HCT116 (cell line): ENCODE measurements around the gene NUBPL. TPM values are rescaled to one million over a fixed set of nuclear protein-coding genes. Genes with fewer than 3 reads are reported as not detected.

Experiments used
- ATAC-seq: fragments of 200-7000 bp; cut with Tn5 transposase; 2 replicates; pipeline ENCODE4 v1.9.1; 2020; ENCODE audit warnings: mild to moderate bottlenecking, moderate library complexity
- BruUV-seq: library from RNA; stranded (reverse); fragments of 400-500 nt; replicated peaks from 2 replicates; lab custom pipeline; 2021; lab: Mats Ljungman, UMichigan
- CTCF ChIA-PET: fragments of 300-600 bp; sonication (Branson Sonifier 250); formaldehyde crosslinking; loops from one replicate; lab custom pipeline; 2021; ENCODE audit warnings: antibody characterized with exemption; lab: Charles Lee
- POLR2A ChIA-PET: fragments of 300-600, 350-600 bp; sonication (Branson Sonifier 250); formaldehyde crosslinking; loops from one replicate; lab custom pipeline; 2021; ENCODE audit warnings: antibody characterized with exemption; lab: Charles Lee
- RAD21 ChIA-PET, 2 experiments: fragments of 300-600 bp; sonication (Branson Sonifier 250); formaldehyde crosslinking; loops; one replicate each; lab custom pipeline; 2023; ENCODE audit warnings: low total read pairs in 2 of 2; ENCODE audit not compliant: uncharacterized antibody in 2 of 2, unreplicated experiment in 2 of 2, low non-redundant PET in 1 of 2; lab: Charles Lee
- DNase-seq: peaks from one replicate; pipeline ENCODE4 v3.0.0-alpha.2; 2010; ENCODE audit warnings: low read depth, low spot score
- H2AFZ ChIP-seq: fragments of 200-600 bp; shearing (Covaris generic), sonication (generic); 2 replicates; pipeline ENCODE4 v1.6.1; 2017; ENCODE audit warnings: low read depth, mixed run types, mixed read lengths, antibody characterized with exemption, low read length; ENCODE audit not compliant: poor library complexity, severe bottlenecking
- H3K27ac ChIP-seq: 2 replicates; pipeline ENCODE4 v1.5.1; 2012; ENCODE audit warnings: low read depth, low read length
- H3K27me3 ChIP-seq: fragments of 200-600 bp; sonication (generic); 2 replicates; pipeline ENCODE4 v1.6.1; 2016; ENCODE audit warnings: mixed run types, low read length, mixed read lengths; ENCODE audit not compliant: insufficient read depth
- H3K36me3 ChIP-seq, 2 experiments: fragments of 200-500 bp in 1 of 2; fragments of 200-600 bp in 1 of 2; sonication (Bioruptor generic) in 1 of 2; sonication (generic) in 1 of 2; 2 replicates each; pipeline versions ENCODE4 v1.5.1 to v1.6.1; 2014 to 2016; ENCODE audit warnings: low read length in 2 of 2, inconsistent platforms in 1 of 2, mixed read lengths in 1 of 2, mixed run types in 1 of 2; ENCODE audit not compliant: insufficient read depth in 2 of 2, control insufficient read depth in 1 of 2
- H3K4me1 ChIP-seq, 2 experiments: fragments of 200-600 bp in 1 of 2; sonication (generic) in 1 of 2; 2 replicates each; pipeline versions ENCODE4 v1.5.1 to v1.6.1; 2012 to 2017; ENCODE audit warnings: low read length in 2 of 2, inconsistent platforms in 1 of 2, mild to moderate bottlenecking in 1 of 2, mixed read lengths in 1 of 2, mixed run types in 1 of 2, moderate library complexity in 1 of 2; ENCODE audit not compliant: insufficient read depth in 2 of 2, control insufficient read depth in 1 of 2
- H3K4me2 ChIP-seq: fragments of 200-600 bp; sonication (generic); 2 replicates; pipeline ENCODE4 v1.6.1; 2017; ENCODE audit warnings: mixed run types, low read length, mixed read lengths
- H3K4me3 ChIP-seq, 2 experiments: fragments of 200-600 bp in 1 of 2; sonication (generic) in 1 of 2; replicated peaks in 1 of 2; 2 replicates each; pipeline ENCODE4 v1.5.1; 2011 to 2016; ENCODE audit warnings: low read length in 2 of 2, control low read depth in 1 of 2, low read depth in 1 of 2, mild to moderate bottlenecking in 1 of 2, mixed read lengths in 1 of 2, mixed run types in 1 of 2
- H3K79me2 ChIP-seq: fragments of 200-600 bp; sonication (generic); 2 replicates; pipeline ENCODE4 v1.6.1; 2017; ENCODE audit warnings: mild to moderate bottlenecking, mixed run types, low read length, moderate library complexity, mixed read lengths; ENCODE audit not compliant: insufficient read depth
- H3K9ac ChIP-seq: fragments of 200-600 bp; sonication (generic); 2 replicates; pipeline ENCODE4 v1.6.1; 2016; ENCODE audit warnings: low read length, mixed read lengths
- H3K9me2 ChIP-seq: fragments of 200-600 bp; sonication (generic), shearing (Covaris generic); 2 replicates; pipeline ENCODE4 v1.6.1; 2017; ENCODE audit warnings: mixed run types, mild to moderate bottlenecking, moderate library complexity; ENCODE audit not compliant: insufficient read depth
- H3K9me3 ChIP-seq, 2 experiments: fragments of 200-500 bp in 1 of 2; fragments of 200-600 bp in 1 of 2; sonication (Bioruptor generic) in 1 of 2; sonication (generic) in 1 of 2; 2 replicates each; pipeline ENCODE4 v1.6.1; 2014 to 2017; ENCODE audit warnings: low read length in 2 of 2, mixed read lengths in 2 of 2, inconsistent platforms in 1 of 2, low read depth in 1 of 2, mild to moderate bottlenecking in 1 of 2, mixed run types in 1 of 2, moderate library complexity in 1 of 2; ENCODE audit not compliant: control insufficient read depth in 1 of 2, insufficient read depth in 1 of 2
- H4K20me1 ChIP-seq: fragments of 200-600 bp; sonication (generic), shearing (Covaris generic); 2 replicates; pipeline ENCODE4 v1.6.1; 2017; ENCODE audit warnings: mixed run types, mild to moderate bottlenecking, moderate library complexity; ENCODE audit not compliant: insufficient read depth
- ATF3 ChIP-seq: IDR thresholded peaks from 2 replicates; pipeline ENCODE4 v1.6.1; 2012
- CBX3 ChIP-seq: IDR thresholded peaks from 2 replicates; pipeline ENCODE4 v1.6.1; 2012; ENCODE audit warnings: low read depth
- MAX ChIP-seq: IDR thresholded peaks from 2 replicates; pipeline ENCODE4 v1.6.1; 2012
- POLR2A ChIP-seq: IDR thresholded peaks from 2 replicates; pipeline ENCODE4 v1.7.0; 2011; ENCODE audit warnings: borderline replicate concordance; ENCODE audit not compliant: insufficient read depth, insufficient read length; ENCODE audit errors: extremely low read depth
- REST ChIP-seq: IDR thresholded peaks from 2 replicates; pipeline ENCODE4 v1.6.1; 2012; ENCODE audit warnings: low read depth
- SIN3A ChIP-seq: IDR thresholded peaks from 2 replicates; pipeline ENCODE4 v1.6.1; 2012; ENCODE audit warnings: low read depth
- intact Hi-C: fragments of 100-400 bp; cut with micrococcal nuclease; formaldehyde crosslinking; loops from 2 replicates; pipeline ENCODE4 v1.10.0; 2022
- total RNA-seq: library from RNA; stranded (reverse); gene quantifications from one replicate; pipeline ENCODE4 v1.2.1, GENCODE V29; 2021; ENCODE audit not compliant: unreplicated experiment

NUBPL gene
- total RNA-seq, 1 experiment from 2014 or later = 11.3 TPM

- POLR2A ChIA-PET = no interaction called here
Observed at GRCh38 chr14:31717294-31718085, 156.3 kb downstream of the NUBPL start.

More at GRCh38 chr14:31717294-31718085, 156.3 kb downstream of the NUBPL start:
- ChIA-PET CTCF (no interaction called here), RAD21 (no interaction called here)
- TF ChIP-seq ATF3 (no peak), POLR2A (no peak), CBX3 (no peak), MAX (no peak), SIN3A (no peak), REST (no peak)
- Histone ChIP-seq H3K79me2 (no peaks in the 10 kb centered on the region), H3K4me2 (no peak overlapping the region), H3K4me1 (no peaks in the 10 kb centered on the region), H3K9me3 (no peaks in the 10 kb centered on the region), H4K20me1 (no peaks in the 10 kb centered on the region), H3K9ac (no peak overlapping the region), H3K36me3 (no peaks in the 10 kb centered on the region), H3K9me2 (no peaks in the 10 kb centered on the region), H2AFZ (no peak overlapping the region), H3K27me3 (no peaks in the 10 kb centered on the region), H3K27ac (no peak overlapping the region), H3K4me3 (no peak overlapping the region)
- BruUV-seq = no TSS peak
- ATAC-seq = no peak
- DNase-seq = no peak
- intact Hi-C loops = no loop called here
